Tibial nerve (tissue), 3 donors: ENCODE measurements around the gene PRDM1.

ENCODE experiments used
- POLR2A ChIP-seq, 2 donors: fragments of 450-650 bp; IDR thresholded peaks; one replicate each; pipeline ENCODE4 v1.6.1; 2017; ENCODE audit warnings: antibody characterized with exemption in 2 of 2, mild to moderate bottlenecking in 2 of 2, moderate library complexity in 2 of 2
- TF ChIP-seq, protein P1 (sequence below), 5 experiments: fragments of 200-600 bp in 3 of 5; fragments of 450-650 bp in 2 of 5; sonication (generic) in 3 of 5; IDR thresholded peaks; one replicate each; pipeline ENCODE4 v1.5.1; 2016 to 2019; ENCODE audit warnings: antibody characterized with exemption in 5 of 5, mild to moderate bottlenecking in 3 of 5, moderate library complexity in 2 of 5

DNA sequence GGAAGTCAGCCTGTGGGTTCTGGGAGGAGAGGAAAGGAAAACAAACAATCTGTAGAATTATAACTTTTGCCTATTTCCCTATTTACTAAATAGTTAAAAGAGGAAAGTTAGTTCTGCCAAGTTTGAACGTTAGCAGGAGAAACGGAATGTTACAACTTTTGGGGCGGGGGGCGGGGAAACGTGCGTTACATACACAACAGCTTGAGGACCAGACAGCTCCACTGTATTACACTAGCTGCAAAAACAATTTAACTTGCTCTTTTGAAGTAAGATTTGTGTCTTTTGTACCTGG, 498 bp upstream of the PRDM1 start:
- no peak for TF ChIP-seq POLR2A (IDR thresholded peaks at IDR 0.05)
- TF ChIP-seq, protein P1, sequence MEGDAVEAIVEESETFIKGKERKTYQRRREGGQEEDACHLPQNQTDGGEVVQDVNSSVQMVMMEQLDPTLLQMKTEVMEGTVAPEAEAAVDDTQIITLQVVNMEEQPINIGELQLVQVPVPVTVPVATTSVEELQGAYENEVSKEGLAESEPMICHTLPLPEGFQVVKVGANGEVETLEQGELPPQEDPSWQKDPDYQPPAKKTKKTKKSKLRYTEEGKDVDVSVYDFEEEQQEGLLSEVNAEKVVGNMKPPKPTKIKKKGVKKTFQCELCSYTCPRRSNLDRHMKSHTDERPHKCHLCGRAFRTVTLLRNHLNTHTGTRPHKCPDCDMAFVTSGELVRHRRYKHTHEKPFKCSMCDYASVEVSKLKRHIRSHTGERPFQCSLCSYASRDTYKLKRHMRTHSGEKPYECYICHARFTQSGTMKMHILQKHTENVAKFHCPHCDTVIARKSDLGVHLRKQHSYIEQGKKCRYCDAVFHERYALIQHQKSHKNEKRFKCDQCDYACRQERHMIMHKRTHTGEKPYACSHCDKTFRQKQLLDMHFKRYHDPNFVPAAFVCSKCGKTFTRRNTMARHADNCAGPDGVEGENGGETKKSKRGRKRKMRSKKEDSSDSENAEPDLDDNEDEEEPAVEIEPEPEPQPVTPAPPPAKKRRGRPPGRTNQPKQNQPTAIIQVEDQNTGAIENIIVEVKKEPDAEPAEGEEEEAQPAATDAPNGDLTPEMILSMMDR (IDR thresholded peaks at IDR 0.05) = no peak
